ENCODE data around the gene GLCCI1.

DNA sequence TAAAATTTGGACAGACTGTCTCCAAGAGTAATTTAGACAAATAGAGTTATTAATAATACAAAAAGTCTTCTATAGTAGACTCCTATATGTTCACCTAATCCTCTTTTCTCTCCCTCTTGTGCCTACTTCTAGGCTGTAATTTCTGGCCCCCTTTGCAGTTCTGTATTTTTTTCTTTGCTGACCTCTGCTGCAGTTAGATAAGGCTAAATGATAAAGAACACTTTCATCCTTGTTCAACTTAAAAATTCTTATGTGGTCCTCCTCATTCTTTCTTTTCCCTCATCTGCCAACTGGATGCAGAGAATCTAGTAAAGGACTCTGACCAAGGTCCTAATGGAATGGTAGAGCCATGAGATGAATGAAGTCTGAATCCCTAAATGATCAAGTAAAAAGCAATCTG, 20.1 kb downstream of the GLCCI1 start:
- TF ChIP-seq CTCF (conservative IDR thresholded peaks at IDR 0.05; ENCODE audit: low read depth, low read length) = no peak
- no peak for TF ChIP-seq EZH2 (IDR thresholded peaks at IDR 0.05; ENCODE audit: low read length, unreplicated experiment)

All from PC-3 (cell line).